ENCODE measurements around the gene C1QA. TPM values are rescaled to one million over a fixed set of nuclear protein-coding genes. Genes with fewer than 3 reads are reported as not detected.

The C1QA gene
- 0.16 TPM for polyA plus RNA-seq (2013, experiment 1 of 2; ENCODE audit: insufficient read length)
- polyA plus RNA-seq (2013, experiment 2 of 2; ENCODE audit: insufficient read length), result 1.5 TPM

GRCh38 chr1:22636353-22636752 is at the start of gene C1QA:
C1QA (plus strand) TSS chr1:22636628; CDS start chr1:22637617, 989 bp downstream.
- DNase-seq, result no peak

GRCh38 chr1:22587247-22587646 is 49.2 kb upstream of the C1QA start:
- DNase-seq, result no peak

GRCh38 chr1:22588899-22589422 is 47.5 kb upstream of the C1QA start:
- DNase-seq, result no peak

- DNase-seq, result no peak
Observed at GRCh38 chr1:22591576-22591975, 44.9 kb upstream of the C1QA start.

DNA sequence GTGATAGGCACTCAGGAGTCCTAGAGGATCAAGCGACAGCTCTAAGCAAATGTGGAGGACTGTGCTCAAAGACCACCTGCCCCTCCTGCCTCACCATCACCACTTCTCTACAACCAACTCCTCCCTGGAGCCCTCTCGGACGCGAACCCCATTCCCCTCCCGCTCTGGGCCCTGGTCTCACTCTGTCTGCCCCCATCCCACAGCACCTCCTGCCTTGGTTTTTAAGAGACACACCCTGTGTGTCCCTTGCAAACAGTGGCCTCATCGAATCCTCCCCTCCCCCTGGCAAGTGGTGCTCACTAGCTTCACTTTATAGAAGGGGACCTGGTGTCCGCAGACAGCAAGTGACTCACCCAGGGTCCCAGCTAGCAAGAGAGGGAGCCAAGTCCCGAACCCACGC is 44.4 kb upstream of the C1QA start:
- no peak for DNase-seq

GRCh38 chr1:22592919-22593790 is 43.3 kb upstream of the C1QA start:
- no peak for DNase-seq

GRCh38 chr1:22594396-22594795 is 42.0 kb upstream of the C1QA start:
- no peak for DNase-seq

- no peak for DNase-seq
Observed at GRCh38 chr1:22595108-22595507, 41.3 kb upstream of the C1QA start.

GRCh38 chr1:22597301-22597965 is 39.0 kb upstream of the C1QA start:
- DNase-seq, result no peak

GRCh38 chr1:22597996-22598395 is 38.4 kb upstream of the C1QA start:
- no peak for DNase-seq

DNA sequence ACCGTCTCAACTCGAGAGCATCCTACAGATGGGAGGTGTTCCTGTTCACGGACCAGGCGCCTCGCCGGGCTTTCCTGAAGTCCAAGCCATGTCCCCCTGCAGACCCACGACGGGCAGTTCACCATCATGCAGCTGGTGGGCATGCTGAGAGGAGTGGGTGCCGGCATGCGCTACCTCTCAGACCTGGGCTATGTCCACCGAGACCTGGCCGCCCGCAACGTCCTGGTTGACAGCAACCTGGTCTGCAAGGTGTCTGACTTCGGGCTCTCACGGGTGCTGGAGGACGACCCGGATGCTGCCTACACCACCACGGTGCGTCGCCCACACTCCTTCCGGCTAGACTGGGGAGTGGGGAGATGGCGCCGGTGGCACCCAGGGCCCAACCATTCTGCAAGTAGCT is 37.7 kb upstream of the C1QA start:
- no peak for DNase-seq

DNA sequence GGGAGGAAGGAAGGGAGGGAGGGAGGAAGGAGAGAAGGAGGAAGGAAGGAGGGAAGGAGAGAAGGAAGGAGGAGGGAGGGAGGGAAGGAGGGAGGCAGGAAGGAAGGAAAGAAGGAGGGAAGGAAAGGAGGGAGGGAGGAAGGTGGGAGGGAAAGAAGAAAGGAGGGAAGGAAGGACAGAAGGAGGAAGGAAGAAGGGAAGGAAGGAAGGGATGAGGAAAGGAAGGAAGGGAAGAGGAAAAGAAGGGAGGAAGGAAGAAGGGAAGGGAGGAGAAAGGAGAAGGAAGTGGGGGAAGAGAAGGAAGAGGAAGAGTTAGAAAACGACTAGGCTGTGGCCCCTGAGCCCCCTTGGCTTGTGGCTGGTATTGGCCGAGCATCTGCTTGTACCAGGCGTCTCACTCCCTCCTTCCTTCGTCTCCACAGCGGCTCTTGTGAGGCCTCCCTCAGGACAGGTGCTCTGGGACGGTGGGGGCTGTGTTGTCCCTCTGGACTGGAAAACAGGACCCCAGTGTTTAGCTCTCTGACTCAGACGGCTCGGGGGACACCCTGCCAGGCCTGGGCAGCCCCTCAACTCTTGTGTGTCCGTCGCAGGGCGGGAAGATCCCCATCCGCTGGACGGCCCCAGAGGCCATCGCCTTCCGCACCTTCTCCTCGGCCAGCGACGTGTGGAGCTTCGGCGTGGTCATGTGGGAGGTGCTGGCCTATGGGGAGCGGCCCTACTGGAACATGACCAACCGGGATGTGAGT is 36.2 kb upstream of the C1QA start:
- DNase-seq, result no peak

GRCh38 chr1:22600817-22601605 is 35.4 kb upstream of the C1QA start:
- DNase-seq, result no peak

- DNase-seq, result no peak
Observed at GRCh38 chr1:22601610-22602009, 34.8 kb upstream of the C1QA start.

DNA sequence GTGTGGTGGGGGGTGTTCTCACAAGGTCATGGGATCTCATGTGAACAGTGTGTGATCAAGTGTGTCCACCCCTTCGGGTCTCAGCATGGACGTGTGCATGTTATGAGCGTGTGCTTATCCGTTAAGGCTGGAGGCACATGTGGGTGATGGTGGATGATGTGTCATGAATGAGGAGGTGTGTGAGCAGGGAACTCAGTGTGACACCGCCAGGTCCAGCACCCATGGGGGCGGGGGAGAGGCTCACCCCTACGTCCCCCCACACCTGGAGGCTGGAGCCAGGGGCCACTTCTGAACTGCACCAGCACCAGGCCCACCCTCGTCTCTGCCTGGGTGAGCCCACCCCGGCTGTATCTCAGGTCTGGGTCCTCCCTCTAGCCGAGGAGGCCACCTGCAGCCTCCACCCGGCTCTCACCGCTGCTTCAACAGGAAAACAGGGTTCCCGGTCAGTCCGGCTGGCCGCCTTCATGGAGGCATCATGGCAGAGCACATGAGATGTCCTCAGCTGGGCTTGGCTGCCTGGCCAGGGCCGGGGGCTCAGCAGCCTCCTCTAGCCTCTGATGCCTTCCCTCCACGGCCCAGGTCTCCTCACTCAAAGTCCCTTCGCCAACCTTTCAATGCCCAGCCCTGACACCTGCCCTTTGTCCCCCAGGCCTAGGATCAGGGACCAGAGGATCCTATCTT is 34.2 kb upstream of the C1QA start:
- DNase-seq, result no peak

GRCh38 chr1:22606161-22606560 is 30.3 kb upstream of the C1QA start:
- DNase-seq, result no peak

GRCh38 chr1:22607154-22607553 is 29.3 kb upstream of the C1QA start:
- no peak for DNase-seq

GRCh38 chr1:22608361-22608760 is 28.1 kb upstream of the C1QA start:
- no peak for DNase-seq

GRCh38 chr1:22609291-22609690 is 27.1 kb upstream of the C1QA start:
- no peak for DNase-seq

- peak; percentile 61 for DNase-seq
Observed at GRCh38 chr1:22611530-22611947, 24.9 kb upstream of the C1QA start.

Data from fibroblast of skin of scalp (primary cell).